Renal pelvis (tissue), 4 donors: ENCODE results near the gene RAB3C. TPM values are rescaled to one million over a fixed set of nuclear protein-coding genes. Genes with fewer than 3 reads are reported as not detected.
"Not testable (repeated sequence)": the region's sequence is repeated elsewhere in the genome, so short reads cannot be mapped to it uniquely, and the experiment has no call there.

Source experiments
- DNase-seq: peaks from one replicate; pipeline ENCODE4 v3.0.0-alpha.2; 2013
- polyA plus RNA-seq, 3 donors: library from polyadenylated mRNA; unstranded; fragments of 120-200 nt; gene quantifications; one replicate each; pipeline ENCODE4 v1.2.1, GENCODE V29; 2013; ENCODE audit not compliant: insufficient read length in 3 of 3

Gene RAB3C
- polyA plus RNA-seq, 3 donors, result 1.4 to 3.2 (median 1.9) TPM

- no peak for DNase-seq
Measured at GRCh38 chr5:58599217-58599616, 16.3 kb downstream of the RAB3C start.

GRCh38 chr5:58600613-58601012, 17.7 kb downstream of the RAB3C start:
- DNase-seq, result not testable (repeated sequence)

GRCh38 chr5:58602889-58603288, 20.0 kb downstream of the RAB3C start:
- DNase-seq, result not testable (repeated sequence)

DNA sequence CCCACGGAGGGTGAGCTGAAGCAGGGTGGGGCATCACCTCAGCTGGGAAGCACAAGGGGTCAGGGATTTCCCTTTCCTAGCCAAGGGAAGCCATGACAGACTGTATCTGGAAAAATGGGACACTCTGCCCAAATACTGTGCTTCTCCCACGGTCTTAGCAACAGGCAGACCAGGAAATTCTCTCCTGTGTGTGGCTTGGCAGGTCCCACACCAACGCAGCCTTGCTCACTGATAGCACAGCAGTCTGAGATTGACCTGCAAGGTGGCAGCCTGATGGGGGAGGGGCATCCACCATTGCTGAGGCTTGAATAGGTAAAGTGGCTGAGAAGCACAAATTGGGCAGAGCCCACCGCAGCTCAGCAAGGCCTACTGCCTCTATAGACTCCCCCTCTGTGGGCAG, 23.2 kb downstream of the RAB3C start:
- no peak for DNase-seq

DNA sequence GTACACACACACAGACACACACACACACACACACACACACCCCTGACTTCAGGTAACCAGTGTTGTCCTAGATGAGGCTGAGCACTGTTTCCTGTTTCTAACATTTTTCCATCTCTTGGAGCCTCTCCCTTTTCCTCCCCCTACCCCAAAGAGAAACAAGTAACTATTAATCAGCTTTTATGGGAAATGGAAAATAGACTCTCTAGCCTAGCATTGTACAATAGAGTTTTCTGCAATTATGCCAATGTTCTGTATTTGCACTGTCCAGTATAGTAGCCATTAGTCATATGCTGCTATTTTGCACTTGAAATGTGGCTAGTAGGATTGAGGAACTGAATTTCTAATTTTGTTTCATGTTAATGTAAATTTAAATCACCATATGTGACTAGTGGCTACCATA, 33.1 kb downstream of the RAB3C start:
- no peak for DNase-seq

DNA sequence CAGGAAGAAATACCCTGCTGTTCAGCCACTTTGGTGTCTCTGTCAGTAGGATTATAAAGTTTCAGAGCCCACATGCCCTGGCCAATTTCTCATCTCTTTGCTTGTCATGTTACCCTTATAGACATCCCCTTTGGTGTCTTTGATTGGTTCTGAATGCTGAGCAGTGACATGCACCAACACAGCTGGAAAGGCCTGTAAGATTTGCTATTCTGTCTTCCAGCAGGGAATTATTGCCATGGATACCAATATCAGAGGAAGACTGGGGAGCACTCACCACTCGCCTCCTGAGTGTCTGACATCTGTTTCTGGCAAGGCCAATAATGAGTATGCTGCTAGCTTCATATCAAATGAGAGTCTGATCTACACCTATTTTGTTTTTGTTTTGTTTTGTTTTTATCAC, 34.4 kb downstream of the RAB3C start:
- DNase-seq, result no peak

GRCh38 chr5:58620336-58620735, 37.5 kb downstream of the RAB3C start:
- DNase-seq, result no peak

- DNase-seq, result no peak
Measured at GRCh38 chr5:58622936-58623871, 40.3 kb downstream of the RAB3C start.

- no peak for DNase-seq
Measured at GRCh38 chr5:58628626-58629025, 45.8 kb downstream of the RAB3C start.

- no peak for DNase-seq
Measured at GRCh38 chr5:58629271-58630159, 46.6 kb downstream of the RAB3C start.

GRCh38 chr5:58631895-58632294, 49.0 kb downstream of the RAB3C start:
- DNase-seq, result no peak

DNA sequence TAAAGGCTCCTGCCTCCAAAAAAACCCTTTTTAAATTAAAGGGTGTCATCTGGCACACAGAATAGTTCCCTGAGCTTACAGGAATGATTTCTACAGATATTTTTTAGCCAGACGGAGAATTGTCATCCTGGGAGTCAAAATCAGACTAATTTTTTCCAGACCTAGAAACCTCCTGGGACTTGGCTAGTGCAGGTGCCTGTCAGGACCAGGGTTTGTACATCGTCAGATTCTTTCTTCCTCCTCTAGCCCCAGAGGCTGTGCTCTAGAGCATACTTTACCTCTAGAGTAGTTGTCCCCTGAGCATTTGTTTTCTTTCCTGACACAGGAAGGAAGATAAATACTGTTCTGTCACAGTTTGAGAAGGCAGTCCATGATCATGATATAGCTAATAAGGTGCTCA, 52.5 kb downstream of the RAB3C start:
- no peak for DNase-seq

- no peak for DNase-seq
Measured at GRCh38 chr5:58640011-58640410, 57.1 kb downstream of the RAB3C start.

GRCh38 chr5:58641533-58641932, 58.7 kb downstream of the RAB3C start:
- DNase-seq, result no peak

- DNase-seq, result no peak
Measured at GRCh38 chr5:58648846-58649245, 66.0 kb downstream of the RAB3C start.

GRCh38 chr5:58649716-58650115, 66.8 kb downstream of the RAB3C start:
- DNase-seq, result no peak

DNA sequence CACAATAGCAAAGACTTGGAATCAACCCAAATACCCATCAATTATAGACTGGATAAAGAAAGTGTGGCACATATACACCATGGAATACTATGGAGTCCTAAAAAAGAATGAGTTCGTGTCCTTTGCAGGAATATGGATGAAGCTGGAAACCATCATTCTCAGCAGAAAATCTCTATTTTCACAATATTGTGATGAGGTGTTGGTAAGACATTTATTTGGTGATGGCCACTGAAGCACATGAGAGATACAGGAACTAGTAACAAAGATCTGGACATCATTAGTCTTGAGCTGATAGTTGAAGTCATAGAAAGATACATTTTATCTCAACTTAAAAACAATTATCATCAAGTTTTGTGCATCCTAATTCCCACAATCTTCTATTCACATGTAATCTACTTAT, 70.6 kb downstream of the RAB3C start:
- no peak for DNase-seq

DNA sequence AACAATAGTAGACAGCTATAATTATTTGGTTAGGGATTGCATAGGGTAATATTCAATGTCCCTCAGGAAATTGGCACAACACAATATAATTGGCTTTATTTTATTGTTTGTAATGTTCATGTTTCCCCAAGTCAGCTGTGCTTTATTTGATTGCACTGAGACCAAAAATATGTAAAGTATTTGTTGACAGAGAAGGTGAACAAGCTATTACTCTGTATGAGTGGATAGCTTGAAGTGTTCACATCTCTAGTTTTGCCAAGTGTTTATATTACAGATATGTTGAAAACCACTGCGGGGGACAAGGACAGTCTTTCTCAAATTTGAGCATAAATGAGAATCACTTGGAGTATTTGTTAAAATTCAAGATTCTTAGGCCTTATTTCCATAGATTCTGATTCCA, 83.3 kb downstream of the RAB3C start:
- no peak for DNase-seq

GRCh38 chr5:58666598-58667581, 84.0 kb downstream of the RAB3C start:
- no peak for DNase-seq

DNA sequence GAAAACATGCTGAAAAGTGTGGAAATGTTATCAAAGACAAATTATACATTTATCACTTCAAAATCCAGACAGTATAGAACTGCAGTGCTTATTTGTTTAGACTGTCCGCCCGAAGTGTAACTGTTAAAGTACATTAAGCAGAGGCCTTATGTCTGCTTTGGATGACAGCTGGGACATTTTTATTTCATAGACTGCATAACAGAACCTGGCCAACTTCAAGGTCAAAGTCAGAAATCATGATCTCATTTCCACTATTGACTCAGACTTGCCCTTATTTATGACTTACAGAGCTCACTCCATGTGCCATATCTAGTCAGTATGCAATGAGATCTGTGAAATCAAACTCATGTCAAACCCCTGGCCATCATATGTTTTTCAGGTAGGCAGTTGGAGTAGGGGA, 87.7 kb downstream of the RAB3C start:
- no peak for DNase-seq

- no peak for DNase-seq
Measured at GRCh38 chr5:58671155-58671554, 88.3 kb downstream of the RAB3C start.

DNA sequence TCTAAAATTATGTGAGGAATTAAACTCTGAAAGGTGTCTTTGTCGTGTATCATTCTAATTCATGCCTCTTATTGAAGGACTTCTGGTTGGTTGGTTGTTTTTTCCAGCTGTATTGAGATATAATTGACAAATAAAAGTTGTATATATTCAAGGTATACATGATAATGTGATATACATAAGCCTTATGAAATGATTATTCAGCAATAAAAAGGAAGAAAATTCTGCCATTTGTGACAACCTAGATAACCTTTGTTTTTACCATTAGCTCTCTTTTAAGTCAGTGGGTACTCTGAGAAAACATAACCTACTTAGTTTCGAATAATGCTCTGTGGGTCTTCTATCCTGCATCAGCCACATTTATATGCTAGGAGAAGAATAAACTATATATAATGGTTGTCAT, 89.6 kb downstream of the RAB3C start:
- DNase-seq, result no peak
